K562 (cell line): ENCODE data around the gene NAV2. TPM values are rescaled to one million over a fixed set of nuclear protein-coding genes. Genes with fewer than 3 reads are reported as not detected.

Experiments
- ATAC-seq: fragments of 200-7000 bp; cut with Tn5 transposase; 3 replicates; pipeline ENCODE4 v1.9.1; 2020; ENCODE audit warnings: moderate library complexity
- BruUV-seq: library from RNA; stranded (reverse); fragments of 400-500 nt; replicated peaks from 2 replicates; lab custom pipeline; 2021; lab: Mats Ljungman, UMichigan
- CTCF ChIA-PET: fragments of 300-600 bp; formaldehyde crosslinking; extraction: SDS; loops from one replicate; lab custom pipeline; 2021; ENCODE audit warnings: low intra/inter-chr PET ratio; lab: Yijun Ruan, JAX
- POLR2A ChIA-PET: fragments of 300-600, 350-650 bp; sonication (Branson Sonifier 250); formaldehyde crosslinking; extraction: SDS; loops from one replicate; lab custom pipeline; 2021; ENCODE audit warnings: antibody characterized with exemption, inconsistent platforms; lab: Yijun Ruan, JAX
- DNase-seq, 4 experiments: peaks; one replicate each; pipeline versions ENCODE4 v3.0.0 to v3.0.0-alpha.2; 2011 to 2018; ENCODE audit warnings: low spot score in 3 of 4, mixed read lengths in 3 of 4; ENCODE audit errors: extremely low read depth in 1 of 4
- FAIRE-seq: peaks from 2 replicates; lab custom pipeline; 2011; peaks lifted over from hg19 to GRCh38; lab: Jason Lieb, UNC
- H2AFZ ChIP-seq: 2 replicates; pipeline ENCODE4 v1.6.0; 2011; ENCODE audit warnings: low read depth, low read length, control low read depth, inconsistent platforms
- H3K27ac ChIP-seq: fragments of 200-600 bp; 3 replicates; pipeline ENCODE4 v1.8.0; 2011; ENCODE audit warnings: low read depth, mild to moderate bottlenecking, control low read depth, inconsistent platforms, low read length, moderate library complexity, mixed read lengths; ENCODE audit errors: extremely low read depth
- H3K27me3 ChIP-seq, 2 experiments: fragments of 300-600 bp in 1 of 2; 2 replicates in 1 of 2; 3 replicates in 1 of 2; pipeline versions ENCODE4 v1.6.0 to v1.8.0; 2011; ENCODE audit warnings: inconsistent platforms in 2 of 2, low read length in 2 of 2, mild to moderate bottlenecking in 1 of 2, mixed read lengths in 1 of 2, moderate library complexity in 1 of 2; ENCODE audit not compliant: control insufficient read depth in 2 of 2, insufficient read depth in 2 of 2
- H3K36me3 ChIP-seq: fragments of 300-600 bp; 3 replicates; pipeline ENCODE4 v1.8.0; 2011; ENCODE audit warnings: mild to moderate bottlenecking, low read length, inconsistent platforms; ENCODE audit not compliant: control insufficient read depth, insufficient read depth
- H3K4me1 ChIP-seq, 2 experiments: fragments of 200-600 bp in 1 of 2; replicated peaks in 1 of 2; 2 replicates in 1 of 2; 3 replicates in 1 of 2; pipeline versions ENCODE4 v1.5.1 to v1.8.0; 2011; ENCODE audit warnings: inconsistent platforms in 2 of 2, low read length in 2 of 2, mild to moderate bottlenecking in 1 of 2, mixed read lengths in 1 of 2, moderate library complexity in 1 of 2; ENCODE audit not compliant: control insufficient read depth in 2 of 2, insufficient read depth in 2 of 2
- H3K4me2 ChIP-seq: 2 replicates; pipeline ENCODE4 v1.6.1; 2011; ENCODE audit warnings: low read length, control low read depth, inconsistent platforms, mixed read lengths; ENCODE audit not compliant: insufficient read depth
- H3K4me3 ChIP-seq: fragments of 200-600 bp; sonication (generic), shearing (Covaris generic); 2 replicates; pipeline ENCODE4 v1.5.1; 2016; ENCODE audit warnings: control low read depth, inconsistent platforms
- H3K79me2 ChIP-seq: fragments of 200-600 bp; 3 replicates; pipeline ENCODE4 v1.8.0; 2011; ENCODE audit warnings: low read length, inconsistent platforms; ENCODE audit not compliant: control insufficient read depth, insufficient read depth
- H3K9ac ChIP-seq, 2 experiments: 2 replicates each; pipeline versions ENCODE4 v1.6.0 to v1.6.1; 2011; ENCODE audit warnings: low read depth in 2 of 2, low read length in 2 of 2, control low read depth in 1 of 2, inconsistent platforms in 1 of 2, mild to moderate bottlenecking in 1 of 2, mixed read lengths in 1 of 2; ENCODE audit not compliant: insufficient read depth in 1 of 2
- H3K9me1 ChIP-seq: one replicate; pipeline ENCODE4 v1.6.0; 2011; ENCODE audit warnings: inconsistent platforms, mild to moderate bottlenecking, low read length, moderate library complexity; ENCODE audit not compliant: control insufficient read depth, insufficient read depth
- H3K9me3 ChIP-seq: replicated peaks from 2 replicates; pipeline ENCODE4 v1.5.1; 2011; ENCODE audit warnings: low read depth, low read length, inconsistent platforms; ENCODE audit not compliant: control insufficient read depth, insufficient read depth
- H4K20me1 ChIP-seq: replicated peaks from 2 replicates; pipeline ENCODE4 v1.6.1; 2011; ENCODE audit warnings: low read length, inconsistent platforms, mixed read lengths; ENCODE audit not compliant: control insufficient read depth, insufficient read depth
- HMG20A ChIP-seq: fragments of 450-650 bp; formaldehyde crosslinking; conservative IDR thresholded peaks from 2 replicates; pipeline ENCODE4 v1.4.0; 2020; ENCODE audit warnings: mild to moderate bottlenecking, mixed read lengths
- SAFB2 ChIP-seq: fragments of 200-400 bp; formaldehyde crosslinking; IDR thresholded peaks from 2 replicates; pipeline ENCODE4 v1.6.1; 2018; ENCODE audit warnings: borderline replicate concordance, low read length, low read depth, moderate library complexity; ENCODE audit not compliant: severe bottlenecking
- SMAD1 ChIP-seq: fragments of 150-350 bp; IDR thresholded peaks from 2 replicates; pipeline ENCODE4 v1.6.1; 2014; ENCODE audit warnings: low read length, low read depth; ENCODE audit not compliant: partially characterized antibody
- SMARCA5 ChIP-seq: fragments of 450-650 bp; IDR thresholded peaks from 2 replicates; pipeline ENCODE4 v1.6.1; 2016
- SMC3 ChIP-seq: conservative IDR thresholded peaks from 2 replicates; pipeline ENCODE4 v1.6.1; 2011; ENCODE audit warnings: low read depth, low read length, improper control_type of control experiment; ENCODE audit not compliant: insufficient read depth
- TCF3 ChIP-seq: sonication (generic); formaldehyde crosslinking; IDR thresholded peaks from 2 replicates; pipeline ENCODE4 v1.4.0; 2020; ENCODE audit warnings: mild to moderate bottlenecking, missing genetic modification reagents
- ZNF583 ChIP-seq: fragments of 250-450 bp; sonication (Bioruptor Pico); IDR thresholded peaks from 2 replicates; pipeline ENCODE4 v1.4.0; 2020
- WGBS: fragments of 100-300 bp; shearing (Covaris generic); methylation state at CpG from one replicate; pipeline ENCODE4 v1.1.6; 2016; ENCODE audit warnings: low coverage, mixed read lengths; ENCODE audit not compliant: insufficient coverage; ENCODE audit errors: missing lambda C conversion rate; 5-methylcytosine and 5-hydroxymethylcytosine counted together
- in situ Hi-C: fragments of 300-500 bp; cut with MboI; formaldehyde crosslinking; loops from 4 replicates; pipeline ENCODE4 v1.15.0; 2018; ENCODE audit warnings: inconsistent platforms, mixed read lengths
- intact Hi-C: fragments of 100-400 bp; cut with micrococcal nuclease; formaldehyde crosslinking; loops from 2 replicates; pipeline ENCODE4 v1.14.2; 2022
- polyA plus RNA-seq, 8 experiments: library from polyadenylated mRNA; depleted of rRNA in 4 of 8; stranded (reverse) in 5 of 8; unstranded in 3 of 8; fragments of >200 nt; fragmentation: Nextera tagmentation in 2 of 8; fragmentation: Illumina TruSeq in 1 of 8; extraction: Ambion mirVana in 2 of 8; extraction: Trizol in 1 of 8; gene quantifications; 2 replicates each; pipeline versions ENCODE4 v1.2.1 to v1.2.3, GENCODE V29; 2011 to 2014; ENCODE audit warnings: inconsistent platforms in 1 of 8, missing spikeins in 1 of 8
- total RNA-seq, 7 experiments: library from RNA; depleted of rRNA in 6 of 7; stranded (reverse); fragments of >200 nt in 6 of 7; fragmentation: Illumina TruSeq in 2 of 7; extraction: Trizol in 2 of 7; gene quantifications; 2 replicates each; pipeline versions ENCODE4 v1.2.1 to v1.2.3, GENCODE V29; 2011 to 2021; ENCODE audit warnings: low replicate concordance in 1 of 7
- TF ChIP-seq, protein P1 (sequence below): fragments of 200-600 bp; sonication (generic); IDR thresholded peaks from one replicate; pipeline ENCODE4 v1.6.1; 2012; ENCODE audit warnings: mild to moderate bottlenecking, low read depth, low read length, inconsistent platforms
- TF ChIP-seq, protein P2 (sequence below): sonication (generic); formaldehyde crosslinking; IDR thresholded peaks from 2 replicates; pipeline ENCODE4 v1.8.1; 2022; ENCODE audit warnings: missing genetic modification reagents

The NAV2 gene
- total and polyA plus RNA-seq, 9 of the 15 experiments (the other 6 are each of a cell fraction or from before 2014, with no cell fraction given), result 0.03 to 0.35 (median 0.05) TPM

DNA sequence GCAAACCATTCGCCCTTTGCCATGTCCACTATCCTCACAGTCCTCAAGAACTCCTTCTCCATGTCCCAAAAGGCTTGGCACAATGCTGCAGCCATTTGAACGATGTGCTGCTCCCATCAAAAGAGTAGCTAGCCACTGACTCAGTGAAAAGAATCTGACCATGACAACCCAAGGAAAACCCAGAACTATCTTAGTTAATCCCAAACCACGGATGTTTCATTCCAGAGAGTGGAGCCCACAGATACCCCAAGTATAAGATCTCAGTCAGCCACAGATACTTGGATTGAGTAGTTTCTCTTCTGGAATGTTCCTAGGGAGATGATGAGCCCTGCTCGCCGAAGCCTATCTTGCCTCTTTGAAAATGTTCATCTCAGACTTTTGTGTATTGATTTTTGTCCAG is 176.9 kb downstream of the NAV2 start:
- no peak overlapping the region for H2AFZ ChIP-seq
- H3K9me1 ChIP-seq, result no peaks in the 10 kb centered on the region
- H3K79me2 ChIP-seq, result no peaks in the 10 kb centered on the region
- FAIRE-seq (no peak), ATAC-seq (no peak), DNase-seq (no peak)
- H3K27me3 ChIP-seq, result peaks cover 5 to 30% of the 10 kb centered on the region in 2 experiments; a peak in 1 of 5 replicates
- H3K9ac ChIP-seq, result no peak overlapping the region
- no peak overlapping the region for H3K27ac ChIP-seq
- no peak overlapping the region for H3K4me2 ChIP-seq
- intact Hi-C loops, result no loop called here
- no peaks in the 10 kb centered on the region for H4K20me1 ChIP-seq
- no TSS peak for BruUV-seq
- in situ Hi-C loops, result loop anchor here (25.0 kb wide), 1 partner anchor 577 kb away; no protein-coding TSS in a partner anchor
- H3K4me1 ChIP-seq, result no peaks in the 10 kb centered on the region
- ChIA-PET CTCF (no interaction called here), POLR2A (interaction anchor here (0.6 kb wide), 1 partner anchor 33 kb away, joined by 3 read pairs; no protein-coding TSS in a partner anchor)
- H3K36me3 ChIP-seq, result no peaks in the 10 kb centered on the region
- no peaks in the 10 kb centered on the region for H3K9me3 ChIP-seq
- no peak overlapping the region for H3K4me3 ChIP-seq
- WGBS, result 0% methylated on average over 5 of the region's 5 CpGs
- TF ChIP-seq SMC3 (no peak), SMAD1 (no peak), TCF3 (CRISPR knock-in tag) (no peak), HMG20A (CRISPR knock-in tag) (no peak), SAFB2 (no peak), ZNF583 (CRISPR knock-in tag) (no peak), SMARCA5 (no peak)
- TF ChIP-seq, protein P1, sequence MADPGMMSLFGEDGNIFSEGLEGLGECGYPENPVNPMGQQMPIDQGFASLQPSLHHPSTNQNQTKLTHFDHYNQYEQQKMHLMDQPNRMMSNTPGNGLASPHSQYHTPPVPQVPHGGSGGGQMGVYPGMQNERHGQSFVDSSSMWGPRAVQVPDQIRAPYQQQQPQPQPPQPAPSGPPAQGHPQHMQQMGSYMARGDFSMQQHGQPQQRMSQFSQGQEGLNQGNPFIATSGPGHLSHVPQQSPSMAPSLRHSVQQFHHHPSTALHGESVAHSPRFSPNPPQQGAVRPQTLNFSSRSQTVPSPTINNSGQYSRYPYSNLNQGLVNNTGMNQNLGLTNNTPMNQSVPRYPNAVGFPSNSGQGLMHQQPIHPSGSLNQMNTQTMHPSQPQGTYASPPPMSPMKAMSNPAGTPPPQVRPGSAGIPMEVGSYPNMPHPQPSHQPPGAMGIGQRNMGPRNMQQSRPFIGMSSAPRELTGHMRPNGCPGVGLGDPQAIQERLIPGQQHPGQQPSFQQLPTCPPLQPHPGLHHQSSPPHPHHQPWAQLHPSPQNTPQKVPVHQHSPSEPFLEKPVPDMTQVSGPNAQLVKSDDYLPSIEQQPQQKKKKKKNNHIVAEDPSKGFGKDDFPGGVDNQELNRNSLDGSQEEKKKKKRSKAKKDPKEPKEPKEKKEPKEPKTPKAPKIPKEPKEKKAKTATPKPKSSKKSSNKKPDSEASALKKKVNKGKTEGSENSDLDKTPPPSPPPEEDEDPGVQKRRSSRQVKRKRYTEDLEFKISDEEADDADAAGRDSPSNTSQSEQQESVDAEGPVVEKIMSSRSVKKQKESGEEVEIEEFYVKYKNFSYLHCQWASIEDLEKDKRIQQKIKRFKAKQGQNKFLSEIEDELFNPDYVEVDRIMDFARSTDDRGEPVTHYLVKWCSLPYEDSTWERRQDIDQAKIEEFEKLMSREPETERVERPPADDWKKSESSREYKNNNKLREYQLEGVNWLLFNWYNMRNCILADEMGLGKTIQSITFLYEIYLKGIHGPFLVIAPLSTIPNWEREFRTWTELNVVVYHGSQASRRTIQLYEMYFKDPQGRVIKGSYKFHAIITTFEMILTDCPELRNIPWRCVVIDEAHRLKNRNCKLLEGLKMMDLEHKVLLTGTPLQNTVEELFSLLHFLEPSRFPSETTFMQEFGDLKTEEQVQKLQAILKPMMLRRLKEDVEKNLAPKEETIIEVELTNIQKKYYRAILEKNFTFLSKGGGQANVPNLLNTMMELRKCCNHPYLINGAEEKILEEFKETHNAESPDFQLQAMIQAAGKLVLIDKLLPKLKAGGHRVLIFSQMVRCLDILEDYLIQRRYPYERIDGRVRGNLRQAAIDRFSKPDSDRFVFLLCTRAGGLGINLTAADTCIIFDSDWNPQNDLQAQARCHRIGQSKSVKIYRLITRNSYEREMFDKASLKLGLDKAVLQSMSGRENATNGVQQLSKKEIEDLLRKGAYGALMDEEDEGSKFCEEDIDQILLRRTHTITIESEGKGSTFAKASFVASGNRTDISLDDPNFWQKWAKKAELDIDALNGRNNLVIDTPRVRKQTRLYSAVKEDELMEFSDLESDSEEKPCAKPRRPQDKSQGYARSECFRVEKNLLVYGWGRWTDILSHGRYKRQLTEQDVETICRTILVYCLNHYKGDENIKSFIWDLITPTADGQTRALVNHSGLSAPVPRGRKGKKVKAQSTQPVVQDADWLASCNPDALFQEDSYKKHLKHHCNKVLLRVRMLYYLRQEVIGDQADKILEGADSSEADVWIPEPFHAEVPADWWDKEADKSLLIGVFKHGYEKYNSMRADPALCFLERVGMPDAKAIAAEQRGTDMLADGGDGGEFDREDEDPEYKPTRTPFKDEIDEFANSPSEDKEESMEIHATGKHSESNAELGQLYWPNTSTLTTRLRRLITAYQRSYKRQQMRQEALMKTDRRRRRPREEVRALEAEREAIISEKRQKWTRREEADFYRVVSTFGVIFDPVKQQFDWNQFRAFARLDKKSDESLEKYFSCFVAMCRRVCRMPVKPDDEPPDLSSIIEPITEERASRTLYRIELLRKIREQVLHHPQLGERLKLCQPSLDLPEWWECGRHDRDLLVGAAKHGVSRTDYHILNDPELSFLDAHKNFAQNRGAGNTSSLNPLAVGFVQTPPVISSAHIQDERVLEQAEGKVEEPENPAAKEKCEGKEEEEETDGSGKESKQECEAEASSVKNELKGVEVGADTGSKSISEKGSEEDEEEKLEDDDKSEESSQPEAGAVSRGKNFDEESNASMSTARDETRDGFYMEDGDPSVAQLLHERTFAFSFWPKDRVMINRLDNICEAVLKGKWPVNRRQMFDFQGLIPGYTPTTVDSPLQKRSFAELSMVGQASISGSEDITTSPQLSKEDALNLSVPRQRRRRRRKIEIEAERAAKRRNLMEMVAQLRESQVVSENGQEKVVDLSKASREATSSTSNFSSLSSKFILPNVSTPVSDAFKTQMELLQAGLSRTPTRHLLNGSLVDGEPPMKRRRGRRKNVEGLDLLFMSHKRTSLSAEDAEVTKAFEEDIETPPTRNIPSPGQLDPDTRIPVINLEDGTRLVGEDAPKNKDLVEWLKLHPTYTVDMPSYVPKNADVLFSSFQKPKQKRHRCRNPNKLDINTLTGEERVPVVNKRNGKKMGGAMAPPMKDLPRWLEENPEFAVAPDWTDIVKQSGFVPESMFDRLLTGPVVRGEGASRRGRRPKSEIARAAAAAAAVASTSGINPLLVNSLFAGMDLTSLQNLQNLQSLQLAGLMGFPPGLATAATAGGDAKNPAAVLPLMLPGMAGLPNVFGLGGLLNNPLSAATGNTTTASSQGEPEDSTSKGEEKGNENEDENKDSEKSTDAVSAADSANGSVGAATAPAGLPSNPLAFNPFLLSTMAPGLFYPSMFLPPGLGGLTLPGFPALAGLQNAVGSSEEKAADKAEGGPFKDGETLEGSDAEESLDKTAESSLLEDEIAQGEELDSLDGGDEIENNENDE, result no peak
- TF ChIP-seq, protein P2, sequence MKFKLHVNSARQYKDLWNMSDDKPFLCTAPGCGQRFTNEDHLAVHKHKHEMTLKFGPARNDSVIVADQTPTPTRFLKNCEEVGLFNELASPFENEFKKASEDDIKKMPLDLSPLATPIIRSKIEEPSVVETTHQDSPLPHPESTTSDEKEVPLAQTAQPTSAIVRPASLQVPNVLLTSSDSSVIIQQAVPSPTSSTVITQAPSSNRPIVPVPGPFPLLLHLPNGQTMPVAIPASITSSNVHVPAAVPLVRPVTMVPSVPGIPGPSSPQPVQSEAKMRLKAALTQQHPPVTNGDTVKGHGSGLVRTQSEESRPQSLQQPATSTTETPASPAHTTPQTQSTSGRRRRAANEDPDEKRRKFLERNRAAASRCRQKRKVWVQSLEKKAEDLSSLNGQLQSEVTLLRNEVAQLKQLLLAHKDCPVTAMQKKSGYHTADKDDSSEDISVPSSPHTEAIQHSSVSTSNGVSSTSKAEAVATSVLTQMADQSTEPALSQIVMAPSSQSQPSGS (CRISPR knock-in tag), result no peak
